Glomerular endothelial cell (primary cell): ENCODE results near the gene SNX13. TPM values are rescaled to one million over a fixed set of nuclear protein-coding genes. Genes with fewer than 3 reads are reported as not detected.
"Not testable (repeated sequence)": the region's sequence is repeated elsewhere in the genome, so short reads cannot be mapped to it uniquely, and the experiment has no call there.

Experiments used
- DNase-seq: peaks from one replicate; pipeline ENCODE4 v3.0.0-alpha.2; 2011; ENCODE audit warnings: low read depth, low spot score; ENCODE audit errors: extremely low read depth
- total RNA-seq: library from RNA; depleted of rRNA; stranded (reverse); fragments of >200 nt; gene quantifications from 2 replicates; pipeline ENCODE4 v1.2.3, GENCODE V29; 2015

Gene SNX13
- total RNA-seq, 1 donor from 2014 or later = 22.0 TPM

- DNase-seq = no peak
Measured at GRCh38 chr7:17852361-17852760, 87.9 kb downstream of the SNX13 start.

GRCh38 chr7:17849504-17849903 is 90.8 kb downstream of the SNX13 start:
- no peak for DNase-seq

GRCh38 chr7:17848516-17848915 is 91.8 kb downstream of the SNX13 start:
- no peak for DNase-seq

- no peak for DNase-seq
Measured at GRCh38 chr7:17846935-17847334, 93.4 kb downstream of the SNX13 start.

- DNase-seq = no peak
Measured at GRCh38 chr7:17845197-17845547, 95.1 kb downstream of the SNX13 start.

GRCh38 chr7:17844514-17845196 is 95.6 kb downstream of the SNX13 start:
- no peak for DNase-seq

GRCh38 chr7:17844022-17844421 is 96.3 kb downstream of the SNX13 start:
- DNase-seq = no peak

GRCh38 chr7:17843041-17843440 is 97.3 kb downstream of the SNX13 start:
- DNase-seq = no peak

- no peak for DNase-seq
Measured at GRCh38 chr7:17832820-17833355, 107.4 kb downstream of the SNX13 start.

- DNase-seq = no peak
Measured at GRCh38 chr7:17832242-17832641, 108.1 kb downstream of the SNX13 start.

GRCh38 chr7:17830206-17830605 is 110.1 kb downstream of the SNX13 start:
- DNase-seq = no peak

- no peak for DNase-seq
Measured at GRCh38 chr7:17829001-17829400, 111.3 kb downstream of the SNX13 start.

GRCh38 chr7:17822547-17823173 is 117.6 kb downstream of the SNX13 start:
- no peak for DNase-seq

- no peak for DNase-seq
Measured at GRCh38 chr7:17816903-17817302, 123.4 kb downstream of the SNX13 start.

GRCh38 chr7:17815318-17815717 is 125.0 kb downstream of the SNX13 start:
- DNase-seq = no peak

- DNase-seq = no peak
Measured at GRCh38 chr7:17814058-17814457, 126.2 kb downstream of the SNX13 start.

- DNase-seq = not testable (repeated sequence)
Measured at GRCh38 chr7:17809215-17809614, 131.1 kb downstream of the SNX13 start.

- no peak for DNase-seq
Measured at GRCh38 chr7:17807242-17807641, 133.1 kb downstream of the SNX13 start.

- no peak for DNase-seq
Measured at GRCh38 chr7:17806631-17807030, 133.7 kb downstream of the SNX13 start.

GRCh38 chr7:17802056-17802455 is 138.2 kb downstream of the SNX13 start:
- DNase-seq = no peak

GRCh38 chr7:17792075-17792936 is 148.0 kb downstream of the SNX13 start:
- DNase-seq = no peak
